ENCODE measurements around the gene ARRDC1.

DNA sequence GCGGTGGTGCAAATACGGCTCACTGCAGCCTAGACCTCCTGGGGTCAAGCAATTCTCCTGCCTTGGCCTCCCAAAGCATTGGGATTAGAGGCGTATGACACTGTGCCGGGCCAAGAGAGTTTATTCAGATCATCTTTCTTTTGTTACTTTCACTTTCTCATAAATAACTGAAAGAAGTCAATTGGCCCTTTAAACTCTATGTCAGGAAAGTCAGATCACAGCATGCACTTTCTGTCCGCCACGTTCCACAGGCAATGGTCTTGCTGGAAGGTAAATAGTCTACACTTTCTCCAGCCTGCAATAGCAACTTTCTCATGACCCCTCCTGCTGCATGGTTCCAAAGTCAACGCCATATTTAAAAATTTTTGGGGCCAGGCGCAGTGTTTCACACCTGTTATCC lies 6.5 kb upstream of the ARRDC1 start:
- TF ChIP-seq, protein P1, sequence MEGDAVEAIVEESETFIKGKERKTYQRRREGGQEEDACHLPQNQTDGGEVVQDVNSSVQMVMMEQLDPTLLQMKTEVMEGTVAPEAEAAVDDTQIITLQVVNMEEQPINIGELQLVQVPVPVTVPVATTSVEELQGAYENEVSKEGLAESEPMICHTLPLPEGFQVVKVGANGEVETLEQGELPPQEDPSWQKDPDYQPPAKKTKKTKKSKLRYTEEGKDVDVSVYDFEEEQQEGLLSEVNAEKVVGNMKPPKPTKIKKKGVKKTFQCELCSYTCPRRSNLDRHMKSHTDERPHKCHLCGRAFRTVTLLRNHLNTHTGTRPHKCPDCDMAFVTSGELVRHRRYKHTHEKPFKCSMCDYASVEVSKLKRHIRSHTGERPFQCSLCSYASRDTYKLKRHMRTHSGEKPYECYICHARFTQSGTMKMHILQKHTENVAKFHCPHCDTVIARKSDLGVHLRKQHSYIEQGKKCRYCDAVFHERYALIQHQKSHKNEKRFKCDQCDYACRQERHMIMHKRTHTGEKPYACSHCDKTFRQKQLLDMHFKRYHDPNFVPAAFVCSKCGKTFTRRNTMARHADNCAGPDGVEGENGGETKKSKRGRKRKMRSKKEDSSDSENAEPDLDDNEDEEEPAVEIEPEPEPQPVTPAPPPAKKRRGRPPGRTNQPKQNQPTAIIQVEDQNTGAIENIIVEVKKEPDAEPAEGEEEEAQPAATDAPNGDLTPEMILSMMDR (IDR thresholded peaks at IDR 0.05), result no peak
- TF ChIP-seq POLR2A (IDR thresholded peaks at IDR 0.05), result no peak
